WERI-Rb-1 (cell line): ENCODE results near the gene ADAMTS2.

Experiments
- DNase-seq: peaks from one replicate; pipeline ENCODE4 v3.0.0-alpha.2; 2020
- H3K27ac ChIP-seq: fragments of 250-450 bp; sonication (Bioruptor Pico); 2 replicates; pipeline ENCODE4 v1.5.1; 2020; ENCODE audit warnings: mild to moderate bottlenecking, moderate library complexity
- H3K27me3 ChIP-seq: fragments of 250-450 bp; sonication (Bioruptor Pico); 2 replicates; pipeline ENCODE4 v1.5.1; 2021; ENCODE audit warnings: mild to moderate bottlenecking, low read depth, moderate library complexity; ENCODE audit not compliant: insufficient read depth, severe bottlenecking
- H3K36me3 ChIP-seq: fragments of 250-450 bp; sonication (Bioruptor Pico); 2 replicates; pipeline ENCODE4 v1.5.1; 2020; ENCODE audit warnings: mild to moderate bottlenecking, moderate library complexity
- H3K4me3 ChIP-seq: 2 replicates; pipeline ENCODE4 v1.5.1; 2011; ENCODE audit warnings: low read depth, mild to moderate bottlenecking, control low read depth, low read length
- H3K9me3 ChIP-seq: fragments of 250-450 bp; sonication (Bioruptor Pico); 2 replicates; pipeline ENCODE4 v1.5.1; 2021; ENCODE audit warnings: mild to moderate bottlenecking, moderate library complexity; ENCODE audit not compliant: severe bottlenecking
- TF ChIP-seq, protein P1 (sequence below): IDR thresholded peaks from 2 replicates; pipeline ENCODE4 v1.5.1; 2011; ENCODE audit warnings: low read depth, mild to moderate bottlenecking, control low read depth, inconsistent platforms, low read length

Gene ADAMTS2

GRCh38 chr5:179381691-179382090 is 36.4 kb upstream of the ADAMTS2 start:
- Histone ChIP-seq H3K4me3 (no peak overlapping the region), H3K27ac (no peak overlapping the region), H3K27me3 (no peaks in the 10 kb centered on the region), H3K36me3 (no peaks in the 10 kb centered on the region), H3K9me3 (no peaks in the 10 kb centered on the region)
- no peak for DNase-seq
- TF ChIP-seq, protein P1, sequence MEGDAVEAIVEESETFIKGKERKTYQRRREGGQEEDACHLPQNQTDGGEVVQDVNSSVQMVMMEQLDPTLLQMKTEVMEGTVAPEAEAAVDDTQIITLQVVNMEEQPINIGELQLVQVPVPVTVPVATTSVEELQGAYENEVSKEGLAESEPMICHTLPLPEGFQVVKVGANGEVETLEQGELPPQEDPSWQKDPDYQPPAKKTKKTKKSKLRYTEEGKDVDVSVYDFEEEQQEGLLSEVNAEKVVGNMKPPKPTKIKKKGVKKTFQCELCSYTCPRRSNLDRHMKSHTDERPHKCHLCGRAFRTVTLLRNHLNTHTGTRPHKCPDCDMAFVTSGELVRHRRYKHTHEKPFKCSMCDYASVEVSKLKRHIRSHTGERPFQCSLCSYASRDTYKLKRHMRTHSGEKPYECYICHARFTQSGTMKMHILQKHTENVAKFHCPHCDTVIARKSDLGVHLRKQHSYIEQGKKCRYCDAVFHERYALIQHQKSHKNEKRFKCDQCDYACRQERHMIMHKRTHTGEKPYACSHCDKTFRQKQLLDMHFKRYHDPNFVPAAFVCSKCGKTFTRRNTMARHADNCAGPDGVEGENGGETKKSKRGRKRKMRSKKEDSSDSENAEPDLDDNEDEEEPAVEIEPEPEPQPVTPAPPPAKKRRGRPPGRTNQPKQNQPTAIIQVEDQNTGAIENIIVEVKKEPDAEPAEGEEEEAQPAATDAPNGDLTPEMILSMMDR: no peak

- Histone ChIP-seq H3K27me3 (no peaks in the 10 kb centered on the region), H3K27ac (no peak overlapping the region), H3K36me3 (no peaks in the 10 kb centered on the region), H3K4me3 (no peak overlapping the region), H3K9me3 (no peaks in the 10 kb centered on the region)
- no peak for DNase-seq
- TF ChIP-seq, protein P1: no peak
These were observed 35.2 kb upstream of the ADAMTS2 start for GRCh38 chr5:179380211-179381035.

DNA sequence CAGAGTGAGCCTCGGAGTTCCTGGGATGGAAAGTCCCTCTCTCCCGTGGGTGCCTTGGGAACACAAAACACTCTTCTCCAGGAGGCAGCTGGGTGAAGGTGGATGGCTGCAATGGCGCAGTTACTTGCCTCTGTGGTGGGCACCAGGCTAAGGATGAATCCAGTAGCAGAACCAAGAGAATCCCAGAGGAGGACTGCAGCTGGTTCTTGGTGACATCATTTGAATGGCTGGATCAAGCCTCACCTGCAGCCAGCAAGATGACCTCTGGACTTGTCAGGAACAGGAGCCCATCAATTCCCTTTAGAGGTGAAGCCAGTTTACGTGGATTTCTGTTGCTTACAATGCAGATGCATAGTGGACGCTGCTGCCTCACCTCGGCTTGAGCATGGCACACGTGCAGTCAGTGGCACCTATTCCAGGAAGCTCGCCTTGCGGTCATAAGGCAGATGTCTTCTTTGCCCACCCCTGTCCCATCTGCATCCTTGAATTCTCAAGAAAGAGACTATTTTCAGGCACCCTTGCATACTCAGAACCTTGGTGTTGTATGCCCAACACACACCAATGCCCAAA is 34.1 kb upstream of the ADAMTS2 start:
- TF ChIP-seq, protein P1: no peak
- no peaks in the 10 kb centered on the region for H3K27me3 ChIP-seq
- H3K4me3 ChIP-seq: no peak overlapping the region
- no peaks in the 10 kb centered on the region for H3K9me3 ChIP-seq
- no peaks in the 10 kb centered on the region for H3K36me3 ChIP-seq
- DNase-seq: no peak
- H3K27ac ChIP-seq: no peak overlapping the region

GRCh38 chr5:179378441-179379271 is 33.4 kb upstream of the ADAMTS2 start:
- TF ChIP-seq, protein P1: no peak
- Histone ChIP-seq H3K27ac (no peak overlapping the region), H3K36me3 (no peaks in the 10 kb centered on the region), H3K27me3 (no peaks in the 10 kb centered on the region), H3K9me3 (no peaks in the 10 kb centered on the region), H3K4me3 (no peak overlapping the region)
- DNase-seq: no peak

DNA sequence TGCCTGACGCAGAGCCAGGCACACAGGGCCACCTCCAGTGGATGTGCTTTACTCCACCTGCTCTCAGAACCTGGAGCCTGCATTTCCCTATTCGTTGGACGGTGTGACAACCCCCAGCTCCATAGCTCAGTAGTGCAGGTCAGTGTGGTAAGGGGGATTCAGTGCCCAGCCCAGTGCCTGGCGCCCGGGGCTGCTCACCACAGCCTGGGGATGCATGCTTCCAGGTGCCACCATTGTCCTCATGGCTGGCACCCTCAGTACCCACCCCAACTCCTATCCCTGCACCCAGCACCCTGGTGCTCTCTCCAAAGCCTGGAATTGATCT is 32.8 kb upstream of the ADAMTS2 start:
- H3K27ac ChIP-seq: no peak overlapping the region

More for the DNA sequence above, 32.8 kb upstream of the ADAMTS2 start:
- no peak for DNase-seq
- H3K36me3 ChIP-seq: no peaks in the 10 kb centered on the region
- H3K4me3 ChIP-seq: no peak overlapping the region
- TF ChIP-seq, protein P1: no peak
- no peaks in the 10 kb centered on the region for H3K27me3 ChIP-seq
- no peaks in the 10 kb centered on the region for H3K9me3 ChIP-seq
